ENCODE data around the gene NTN1.

Gene NTN1

GRCh38 chr17:9167379-9167778 lies 146.1 kb downstream of the NTN1 start:
- Mint-ChIP-seq H3K27ac (no peak overlapping the region), H3K27me3 (peaks cover 11% of the 10 kb centered on the region), H3K9me3 (no peaks in the 10 kb centered on the region), H3K4me1 (no peaks in the 10 kb centered on the region), H3K4me3 (no peak overlapping the region)
- DNase-seq (no peak), ATAC-seq (no peak)

DNA sequence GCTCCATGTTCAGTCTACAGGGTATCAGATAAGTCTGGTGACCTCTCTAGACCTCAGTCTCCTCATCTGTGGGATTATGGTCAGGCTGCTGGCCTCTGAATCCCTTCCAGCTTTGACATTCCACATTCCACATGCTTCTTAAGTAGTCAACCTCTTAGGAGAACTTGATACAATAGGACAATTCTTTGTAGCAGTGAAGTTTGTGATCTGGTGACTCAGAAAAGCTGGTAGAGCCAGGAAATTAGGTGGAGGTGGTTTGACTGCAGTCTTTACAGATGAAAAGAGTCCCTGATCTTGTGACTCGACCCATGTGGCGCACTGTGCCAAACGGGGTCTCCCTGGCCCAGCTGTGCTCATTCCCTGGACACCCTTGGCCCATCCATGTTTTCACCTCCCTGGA lies 147.8 kb downstream of the NTN1 start:
- H3K27me3 Mint-ChIP-seq, result peaks cover 11% of the 10 kb centered on the region
- DNase-seq (no peak), ATAC-seq (no peak)
- no peak overlapping the region for H3K4me3 Mint-ChIP-seq
- no peaks in the 10 kb centered on the region for H3K9me3 Mint-ChIP-seq
- H3K27ac Mint-ChIP-seq, result no peak overlapping the region
- no peaks in the 10 kb centered on the region for H3K4me1 Mint-ChIP-seq

DNA sequence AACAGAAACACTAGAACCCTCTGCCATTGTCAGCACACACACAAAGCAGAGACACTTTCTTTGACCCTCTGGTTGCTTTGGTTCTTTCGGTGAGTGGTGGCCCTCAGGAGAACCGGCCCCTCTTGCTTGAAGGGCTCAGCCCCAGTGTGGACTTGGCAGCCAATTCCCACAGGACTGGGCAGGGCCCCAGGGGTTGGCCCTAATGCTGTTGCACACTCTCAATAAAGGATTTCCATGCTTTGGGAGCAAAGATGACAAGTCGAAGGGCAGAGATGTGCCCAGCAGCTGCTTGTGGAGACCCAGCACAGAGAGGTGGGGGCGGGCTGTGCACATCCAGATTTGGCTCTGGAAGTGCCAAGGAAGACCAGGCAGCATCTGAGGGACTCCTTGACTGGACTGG lies 149.0 kb downstream of the NTN1 start:
- no peak overlapping the region for H3K4me3 Mint-ChIP-seq
- no peaks in the 10 kb centered on the region for H3K9me3 Mint-ChIP-seq
- peaks cover 11% of the 10 kb centered on the region for H3K27me3 Mint-ChIP-seq
- no peak overlapping the region for H3K27ac Mint-ChIP-seq
- H3K4me1 Mint-ChIP-seq, result no peaks in the 10 kb centered on the region
- ATAC-seq (no peak), DNase-seq (no peak)

- Mint-ChIP-seq H3K9me3 (no peaks in the 10 kb centered on the region), H3K27me3 (peaks cover 11% of the 10 kb centered on the region), H3K4me1 (no peaks in the 10 kb centered on the region), H3K4me3 (no peak overlapping the region), H3K27ac (no peak overlapping the region)
- no peak for DNase-seq
- no peak for ATAC-seq
These were observed 149.5 kb downstream of the NTN1 start for GRCh38 chr17:9170853-9171252.

GRCh38 chr17:9173386-9173983 lies 152.2 kb downstream of the NTN1 start:
- no peak for DNase-seq
- ATAC-seq, result no peak
- H3K9me3 Mint-ChIP-seq, result no peaks in the 10 kb centered on the region
- H3K4me3 Mint-ChIP-seq, result no peak overlapping the region
- peaks cover 11% of the 10 kb centered on the region for H3K27me3 Mint-ChIP-seq
- H3K4me1 Mint-ChIP-seq, result no peaks in the 10 kb centered on the region
- no peak overlapping the region for H3K27ac Mint-ChIP-seq

DNA sequence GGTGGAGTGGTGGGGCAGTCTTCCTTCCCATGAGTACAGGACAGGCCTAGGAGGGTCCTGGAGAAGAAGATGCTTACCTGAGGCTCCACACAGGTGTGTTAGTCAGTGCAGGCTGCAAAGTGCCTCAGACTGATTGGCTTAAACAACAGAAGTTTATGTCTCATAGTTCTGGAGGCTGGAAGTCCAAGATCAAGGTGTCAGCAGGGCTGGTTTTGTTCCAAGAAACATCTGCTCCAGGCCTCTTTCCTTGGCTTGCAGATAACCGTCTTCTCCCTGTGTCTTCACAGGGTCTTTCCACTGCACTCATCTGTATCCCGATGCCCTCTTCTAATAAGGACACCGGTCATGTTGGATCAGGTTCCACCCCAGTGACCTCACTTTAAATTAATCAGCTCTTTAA lies 153.0 kb downstream of the NTN1 start:
- H3K4me1 Mint-ChIP-seq, result no peaks in the 10 kb centered on the region
- H3K27me3 Mint-ChIP-seq, result peaks cover 11% of the 10 kb centered on the region
- H3K4me3 Mint-ChIP-seq, result no peak overlapping the region
- no peak overlapping the region for H3K27ac Mint-ChIP-seq
- DNase-seq (no peak), ATAC-seq (no peak)
- no peaks in the 10 kb centered on the region for H3K9me3 Mint-ChIP-seq

GRCh38 chr17:9174779-9175574 lies 153.7 kb downstream of the NTN1 start:
- Mint-ChIP-seq H3K27me3 (peaks cover 11% of the 10 kb centered on the region), H3K4me1 (no peaks in the 10 kb centered on the region), H3K9me3 (no peaks in the 10 kb centered on the region), H3K4me3 (no peak overlapping the region), H3K27ac (peak overlapping the region in 1 of 2 donors; percentile 38)
- DNase-seq, result no peak
- ATAC-seq, result no peak

- no peak overlapping the region for H3K27ac Mint-ChIP-seq
- ATAC-seq, result no peak
These were observed 154.6 kb downstream of the NTN1 start for GRCh38 chr17:9175700-9176467.

DNA sequence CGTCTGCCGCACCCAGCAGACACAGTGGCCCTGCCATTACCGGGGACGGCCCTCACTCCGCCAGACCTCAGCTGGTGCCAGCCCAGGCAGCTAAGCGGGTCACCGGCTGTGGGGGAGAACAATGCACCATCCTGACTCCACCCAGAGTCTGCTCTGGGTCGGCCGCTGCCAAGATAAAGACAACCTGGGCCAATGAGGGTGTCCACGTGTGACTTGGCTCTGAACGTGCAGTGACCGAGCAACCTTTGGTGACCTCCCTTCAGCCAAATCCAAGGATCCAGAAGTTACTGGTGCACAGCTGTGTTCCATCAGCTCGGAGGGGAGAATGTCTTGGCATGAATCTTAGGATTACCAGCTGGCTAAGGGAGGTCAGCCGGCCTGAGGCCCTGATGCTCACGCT lies 155.9 kb downstream of the NTN1 start:
- no peak for ATAC-seq
- no peak overlapping the region for H3K4me3 Mint-ChIP-seq
- no peaks in the 10 kb centered on the region for H3K27me3 Mint-ChIP-seq
- H3K27ac Mint-ChIP-seq, result no peak overlapping the region
- H3K9me3 Mint-ChIP-seq, result no peaks in the 10 kb centered on the region
- DNase-seq, result no peak
- H3K4me1 Mint-ChIP-seq, result no peaks in the 10 kb centered on the region

More at GRCh38 chr17:9175700-9176467, 154.6 kb downstream of the NTN1 start:
- no peak for DNase-seq
- H3K9me3 Mint-ChIP-seq, result no peaks in the 10 kb centered on the region
- peaks cover 8% of the 10 kb centered on the region for H3K27me3 Mint-ChIP-seq
- H3K4me3 Mint-ChIP-seq, result no peak overlapping the region
- no peaks in the 10 kb centered on the region for H3K4me1 Mint-ChIP-seq

DNA sequence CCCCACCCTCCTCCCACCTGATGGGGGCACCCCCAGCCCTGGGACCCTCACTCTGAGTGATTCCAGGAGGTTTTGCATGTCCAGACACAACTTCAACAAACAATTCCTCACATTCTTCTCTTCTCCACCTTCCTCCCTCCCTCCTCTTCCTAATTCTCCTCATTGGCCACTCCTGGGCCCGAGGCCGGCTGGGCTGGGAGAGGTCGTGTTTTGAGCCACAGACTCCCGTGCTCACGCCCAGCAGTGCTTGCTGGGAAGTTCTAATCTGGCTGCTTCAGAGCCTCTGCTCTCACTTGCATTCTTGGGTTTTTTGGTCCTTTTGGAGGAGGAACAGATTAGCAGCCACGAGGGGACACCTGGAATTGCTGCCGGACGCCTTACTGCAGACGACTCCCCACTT lies 157.0 kb downstream of the NTN1 start:
- H3K27me3 Mint-ChIP-seq, result no peaks in the 10 kb centered on the region
- H3K27ac Mint-ChIP-seq, result no peak overlapping the region
- H3K4me1 Mint-ChIP-seq, result no peaks in the 10 kb centered on the region
- DNase-seq (no peak), ATAC-seq (no peak)
- H3K4me3 Mint-ChIP-seq, result no peak overlapping the region
- H3K9me3 Mint-ChIP-seq, result no peaks in the 10 kb centered on the region

DNA sequence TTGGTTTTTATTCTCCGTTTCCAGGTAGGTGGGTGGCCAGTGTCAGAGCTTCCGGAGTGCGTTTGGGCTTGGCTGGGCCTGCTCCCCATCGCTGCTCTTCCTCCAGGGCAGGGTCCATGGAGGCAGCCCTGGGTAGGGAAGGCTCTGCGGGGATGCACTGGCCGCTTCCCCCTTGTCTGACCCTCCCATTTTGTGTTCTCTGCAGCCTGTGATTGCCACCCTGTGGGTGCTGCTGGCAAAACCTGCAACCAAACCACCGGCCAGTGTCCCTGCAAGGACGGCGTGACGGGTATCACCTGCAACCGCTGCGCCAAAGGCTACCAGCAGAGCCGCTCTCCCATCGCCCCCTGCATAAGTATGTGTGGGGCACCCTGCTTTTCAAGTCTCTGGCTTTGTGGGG lies 158.3 kb downstream of the NTN1 start:
- H3K4me1 Mint-ChIP-seq, result no peaks in the 10 kb centered on the region
- ATAC-seq (no peak), DNase-seq (no peak)
- H3K27me3 Mint-ChIP-seq, result peaks cover 6% of the 10 kb centered on the region
- no peaks in the 10 kb centered on the region for H3K9me3 Mint-ChIP-seq
- no peak overlapping the region for H3K27ac Mint-ChIP-seq
- H3K4me3 Mint-ChIP-seq, result no peak overlapping the region

- ATAC-seq (no peak), DNase-seq (no peak)
- H3K27ac Mint-ChIP-seq, result no peak overlapping the region
- H3K4me3 Mint-ChIP-seq, result no peak overlapping the region
- peaks cover 15% of the 10 kb centered on the region for H3K27me3 Mint-ChIP-seq
- no peaks in the 10 kb centered on the region for H3K4me1 Mint-ChIP-seq
- no peaks in the 10 kb centered on the region for H3K9me3 Mint-ChIP-seq
These were observed 160.3 kb downstream of the NTN1 start for GRCh38 chr17:9181640-9182039.

DNA sequence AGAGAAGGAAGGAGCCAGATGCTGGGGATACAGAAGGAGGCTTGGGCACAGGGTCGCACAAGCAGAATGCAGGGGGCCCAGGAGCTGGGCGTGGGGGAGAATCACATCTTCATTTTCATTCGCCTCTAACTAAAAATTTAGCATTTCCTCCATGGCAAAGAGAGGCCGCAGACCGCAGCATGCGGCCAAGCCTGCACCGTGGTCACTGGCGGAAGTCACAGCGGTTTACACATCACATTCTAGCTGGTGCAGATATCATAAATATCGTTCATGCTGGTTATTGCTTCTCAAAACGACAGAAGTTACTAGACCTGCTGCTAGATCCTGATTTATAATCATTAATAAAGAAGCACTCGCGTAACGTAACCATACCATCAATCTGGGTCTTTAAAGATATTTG lies 162.0 kb downstream of the NTN1 start:
- Mint-ChIP-seq H3K4me3 (no peak overlapping the region), H3K4me1 (no peaks in the 10 kb centered on the region), H3K27ac (no peak overlapping the region), H3K9me3 (no peaks in the 10 kb centered on the region), H3K27me3 (peaks cover 22% of the 10 kb centered on the region)
- ATAC-seq, result no peak
- DNase-seq, result peak in 1 of 2 donors; percentile 14

GRCh38 chr17:9185142-9185541 lies 163.8 kb downstream of the NTN1 start:
- no peaks in the 10 kb centered on the region for H3K4me1 Mint-ChIP-seq
- DNase-seq (no peak), ATAC-seq (no peak)
- H3K27me3 Mint-ChIP-seq, result peaks cover 22% of the 10 kb centered on the region
- H3K4me3 Mint-ChIP-seq, result no peak overlapping the region
- peak overlapping the region in 1 of 2 donors; percentile 8 for H3K27ac Mint-ChIP-seq
- no peaks in the 10 kb centered on the region for H3K9me3 Mint-ChIP-seq

GRCh38 chr17:9185688-9186284 lies 164.5 kb downstream of the NTN1 start:
- no peak for DNase-seq
- Mint-ChIP-seq H3K4me3 (no peak overlapping the region), H3K4me1 (no peaks in the 10 kb centered on the region), H3K9me3 (no peaks in the 10 kb centered on the region), H3K27ac (no peak overlapping the region), H3K27me3 (peaks cover 22% of the 10 kb centered on the region)
- no peak for ATAC-seq

DNA sequence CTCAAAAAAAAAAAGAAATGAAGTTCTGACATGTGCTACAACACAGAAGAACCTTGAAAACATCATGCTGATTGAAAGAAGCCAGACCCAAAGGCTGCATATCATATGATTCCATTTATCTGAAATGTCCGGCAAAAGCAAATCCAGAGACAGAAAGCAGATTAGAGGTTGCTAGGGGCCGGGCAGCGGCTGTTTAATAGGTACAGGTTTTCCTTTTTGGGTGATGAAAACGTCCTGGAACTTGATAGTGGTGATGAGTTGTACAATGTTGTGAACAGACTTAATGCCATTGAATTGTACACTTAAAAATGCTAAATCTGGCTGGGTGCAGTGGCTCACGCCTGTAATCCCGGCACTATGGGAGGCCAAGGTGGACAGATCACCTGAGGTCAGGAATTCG lies 166.5 kb downstream of the NTN1 start:
- DNase-seq, result no peak
- ATAC-seq, result no peak
- H3K4me1 Mint-ChIP-seq, result no peaks in the 10 kb centered on the region
- no peaks in the 10 kb centered on the region for H3K9me3 Mint-ChIP-seq
- H3K27me3 Mint-ChIP-seq, result peaks cover 22% of the 10 kb centered on the region
- no peak overlapping the region for H3K4me3 Mint-ChIP-seq
- H3K27ac Mint-ChIP-seq, result no peak overlapping the region
